Hematopoietic multipotent progenitor cell treated with erythropoietin and hydrocortisone succinate and interleukin-3 and kit ligand, for 17 days (in vitro differentiated cells): Measurements from ENCODE around the gene HOXA9.

Experiments used
- DNase-seq: peaks from one replicate; pipeline ENCODE4 v3.0.0-alpha.2; 2015; ENCODE audit warnings: low spot score

Gene HOXA9

GRCh38 chr7:27112955-27113949 lies 52.1 kb downstream of the HOXA9 start:
- DNase-seq: no peak
